Nephron progenitor cell (in vitro differentiated cells): ENCODE data around the gene SEMA3F.
A peak's percentile ranks its signal among the peaks of the same experiment; 100 is the strongest.

ENCODE experiments used
- DNase-seq: peaks from one replicate; pipeline ENCODE4 v3.0.0; 2021
- H3K27ac Mint-ChIP-seq: 2 replicates; pipeline ENCODE4 v1.8.0; 2021; ENCODE audit warnings: mild to moderate bottlenecking, moderate library complexity, mixed read lengths
- H3K27me3 Mint-ChIP-seq: 2 replicates; pipeline ENCODE4 v1.8.0; 2021; ENCODE audit warnings: mild to moderate bottlenecking, low read depth, mixed read lengths; ENCODE audit not compliant: poor library complexity
- H3K36me3 Mint-ChIP-seq: 2 replicates; pipeline ENCODE4 v1.8.0; 2021; ENCODE audit warnings: low read depth, mixed read lengths
- H3K4me1 Mint-ChIP-seq: 2 replicates; pipeline ENCODE4 v1.8.0; 2021; ENCODE audit warnings: mixed read lengths
- H3K4me3 Mint-ChIP-seq: 2 replicates; pipeline ENCODE4 v1.8.0; 2021; ENCODE audit warnings: mild to moderate bottlenecking, moderate library complexity, mixed read lengths
- H3K9me3 Mint-ChIP-seq: 2 replicates; pipeline ENCODE4 v1.8.0; 2021; ENCODE audit warnings: mild to moderate bottlenecking, moderate library complexity, mixed read lengths
- TF ChIP-seq, protein P1 (sequence below): fragments of 200-600 bp; sonication (generic); IDR thresholded peaks from 2 replicates; pipeline ENCODE4 v1.5.0; 2021; ENCODE audit warnings: antibody characterized with exemption

Gene SEMA3F

DNA sequence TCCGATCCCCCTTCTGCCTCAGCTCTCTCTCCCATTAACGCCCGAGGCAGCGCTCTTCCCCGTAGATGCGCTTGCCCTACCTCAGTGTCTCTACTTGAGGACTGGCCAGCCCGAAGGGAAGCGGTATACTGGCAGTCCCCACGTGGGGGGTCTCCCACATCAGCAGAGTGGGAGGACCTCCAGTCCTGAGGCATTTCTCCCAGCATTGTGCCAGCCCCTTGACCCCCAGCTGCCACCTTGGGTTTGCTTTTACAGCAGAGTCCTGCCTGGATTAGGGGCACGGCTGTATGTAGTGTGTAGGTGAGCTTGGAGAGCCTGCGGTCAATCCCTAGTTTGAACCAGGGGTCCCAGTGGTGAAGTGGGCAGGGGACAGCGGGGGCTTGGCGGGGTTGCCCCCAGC lies 767 bp downstream of the SEMA3F start:
- H3K27ac Mint-ChIP-seq, result peak overlapping the region; percentile 70
- H3K27me3 Mint-ChIP-seq, result peaks cover 10% of the 10 kb centered on the region
- peaks cover 81% of the 10 kb centered on the region for H3K4me1 Mint-ChIP-seq
- TF ChIP-seq, protein P1, sequence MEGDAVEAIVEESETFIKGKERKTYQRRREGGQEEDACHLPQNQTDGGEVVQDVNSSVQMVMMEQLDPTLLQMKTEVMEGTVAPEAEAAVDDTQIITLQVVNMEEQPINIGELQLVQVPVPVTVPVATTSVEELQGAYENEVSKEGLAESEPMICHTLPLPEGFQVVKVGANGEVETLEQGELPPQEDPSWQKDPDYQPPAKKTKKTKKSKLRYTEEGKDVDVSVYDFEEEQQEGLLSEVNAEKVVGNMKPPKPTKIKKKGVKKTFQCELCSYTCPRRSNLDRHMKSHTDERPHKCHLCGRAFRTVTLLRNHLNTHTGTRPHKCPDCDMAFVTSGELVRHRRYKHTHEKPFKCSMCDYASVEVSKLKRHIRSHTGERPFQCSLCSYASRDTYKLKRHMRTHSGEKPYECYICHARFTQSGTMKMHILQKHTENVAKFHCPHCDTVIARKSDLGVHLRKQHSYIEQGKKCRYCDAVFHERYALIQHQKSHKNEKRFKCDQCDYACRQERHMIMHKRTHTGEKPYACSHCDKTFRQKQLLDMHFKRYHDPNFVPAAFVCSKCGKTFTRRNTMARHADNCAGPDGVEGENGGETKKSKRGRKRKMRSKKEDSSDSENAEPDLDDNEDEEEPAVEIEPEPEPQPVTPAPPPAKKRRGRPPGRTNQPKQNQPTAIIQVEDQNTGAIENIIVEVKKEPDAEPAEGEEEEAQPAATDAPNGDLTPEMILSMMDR, result no peak
- H3K4me3 Mint-ChIP-seq, result peak overlapping the region; percentile 94
- peaks cover 14% of the 10 kb centered on the region for H3K36me3 Mint-ChIP-seq
- DNase-seq, result peak; percentile 37
- H3K9me3 Mint-ChIP-seq, result no peaks in the 10 kb centered on the region

DNA sequence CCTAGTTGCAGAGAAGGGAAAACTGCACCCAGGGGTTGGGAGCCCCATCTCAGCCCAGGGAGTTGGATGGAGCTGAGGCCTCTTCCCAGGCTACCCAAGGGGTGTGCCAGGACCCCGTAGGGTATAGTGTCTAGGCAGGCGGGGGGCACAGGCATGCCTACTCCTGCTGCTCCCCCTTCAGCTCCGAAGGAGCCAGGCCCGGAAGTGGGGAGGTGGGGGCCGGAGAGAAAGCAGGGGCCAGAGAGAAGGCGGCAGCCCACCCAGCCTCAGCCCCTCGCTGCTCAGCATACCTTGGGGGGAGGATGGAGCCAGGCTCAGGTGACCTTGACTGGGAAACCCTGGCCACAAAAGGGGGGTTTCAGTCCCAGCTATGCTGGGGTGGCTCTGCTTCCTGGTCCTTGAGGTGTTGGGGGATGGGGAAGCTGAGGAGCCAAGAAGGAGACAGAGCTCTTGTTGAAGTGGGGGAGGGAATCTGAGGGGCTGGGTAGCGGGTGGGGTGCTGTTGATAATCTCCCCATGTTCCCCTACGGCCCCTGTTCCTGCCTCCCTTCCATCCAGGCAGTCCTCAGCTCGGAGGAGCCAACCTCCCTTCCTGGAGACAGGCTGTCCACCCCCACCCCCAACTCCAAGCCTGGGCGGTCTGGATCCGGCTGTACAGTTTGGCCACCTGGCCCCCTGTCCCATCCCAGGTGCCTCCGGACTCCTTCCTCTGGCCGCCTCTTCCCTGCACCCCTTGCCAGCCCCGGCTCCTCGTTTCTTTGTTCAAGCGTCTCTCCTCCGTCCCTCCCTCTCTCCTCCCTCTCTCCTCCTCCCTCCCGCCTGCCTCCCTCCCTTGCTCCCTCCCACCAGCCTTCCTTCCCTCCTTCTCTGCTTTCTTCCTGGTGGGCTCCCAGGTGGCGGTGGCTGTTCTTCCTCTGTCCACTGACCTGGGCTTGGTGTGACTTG lies 1.7 kb downstream of the SEMA3F start:
- peaks cover 10% of the 10 kb centered on the region for H3K27me3 Mint-ChIP-seq
- H3K4me3 Mint-ChIP-seq, result peak overlapping the region; percentile 94
- peaks cover 81% of the 10 kb centered on the region for H3K4me1 Mint-ChIP-seq
- peaks cover 23% of the 10 kb centered on the region for H3K36me3 Mint-ChIP-seq
- TF ChIP-seq, protein P1, result no peak
- H3K27ac Mint-ChIP-seq, result no peak overlapping the region
- no peak for DNase-seq
- no peaks in the 10 kb centered on the region for H3K9me3 Mint-ChIP-seq

DNA sequence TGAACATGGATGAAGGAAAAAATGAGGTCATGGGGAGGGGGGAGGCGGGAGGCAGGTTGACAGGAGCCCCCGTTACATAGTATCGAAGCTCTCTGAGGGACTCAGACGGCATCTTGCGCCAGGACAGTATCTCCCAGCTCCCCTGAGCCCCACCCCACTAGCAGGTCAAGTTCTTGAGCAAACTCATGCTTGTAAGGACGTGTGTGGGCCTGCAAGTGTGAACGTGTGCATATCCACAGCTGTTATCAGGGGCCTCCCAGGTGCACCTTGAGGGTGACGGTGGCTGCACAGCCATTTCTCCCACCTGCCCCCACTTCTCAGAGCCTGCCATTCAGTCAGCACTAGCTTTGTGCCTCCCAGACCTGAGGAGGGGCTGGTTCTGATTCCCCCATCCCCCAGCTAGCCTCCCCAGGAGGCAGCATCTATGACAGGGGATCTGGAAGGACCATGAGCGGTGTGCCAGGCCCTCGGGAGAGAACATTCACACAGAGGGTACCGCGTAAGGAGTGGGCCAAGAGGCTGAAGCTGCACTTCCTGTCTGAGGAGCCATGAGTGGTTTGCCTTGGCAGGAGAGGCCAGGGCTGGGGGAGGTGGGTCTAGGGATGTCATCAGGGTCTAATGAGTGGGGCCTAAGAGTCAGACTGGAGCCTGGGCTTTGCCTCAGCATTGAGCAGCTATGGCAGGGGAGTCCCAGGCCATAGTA lies 2.9 kb downstream of the SEMA3F start:
- peak overlapping the region; percentile 85 for H3K27ac Mint-ChIP-seq
- TF ChIP-seq, protein P1, result no peak
- no peaks in the 10 kb centered on the region for H3K9me3 Mint-ChIP-seq
- peak overlapping the region; percentile 94 for H3K4me3 Mint-ChIP-seq
- H3K4me1 Mint-ChIP-seq, result peaks cover 81% of the 10 kb centered on the region
- peaks cover 10% of the 10 kb centered on the region for H3K27me3 Mint-ChIP-seq
- H3K36me3 Mint-ChIP-seq, result peaks cover 29% of the 10 kb centered on the region
- DNase-seq, result no peak

DNA sequence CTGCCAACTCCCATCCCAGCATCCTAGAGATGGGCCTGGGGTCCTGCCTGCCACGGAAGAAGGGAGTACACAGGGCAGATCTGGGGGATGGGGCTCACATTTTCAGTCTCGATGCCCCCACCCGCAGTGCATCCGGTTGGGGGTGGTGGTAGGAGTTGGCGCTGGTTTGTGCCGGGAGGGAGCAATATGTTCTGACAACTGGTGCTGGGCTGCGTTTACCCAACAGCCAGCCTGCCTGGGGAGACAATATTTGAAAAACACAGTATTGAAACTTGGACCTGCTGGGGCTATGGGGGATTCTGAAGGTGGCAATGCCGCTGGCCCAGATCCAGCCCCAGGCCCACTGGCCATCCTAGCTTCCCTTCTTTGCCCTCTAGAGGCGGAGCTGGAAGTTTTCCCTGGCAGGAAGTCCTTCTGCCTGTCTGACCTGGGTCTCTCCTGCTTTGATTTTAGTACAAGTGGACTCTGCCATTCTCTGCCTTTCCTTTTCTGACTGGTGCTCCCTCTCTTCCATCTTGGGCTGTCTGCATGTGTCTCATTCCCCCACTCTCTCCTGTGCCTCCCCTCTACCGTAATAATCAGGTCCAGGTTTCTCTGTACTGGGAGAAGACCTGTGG lies 3.5 kb downstream of the SEMA3F start:
- H3K27ac Mint-ChIP-seq, result peak overlapping the region; percentile 85
- peak overlapping the region; percentile 94 for H3K4me3 Mint-ChIP-seq
- H3K27me3 Mint-ChIP-seq, result peaks cover 4% of the 10 kb centered on the region
- peaks cover 81% of the 10 kb centered on the region for H3K4me1 Mint-ChIP-seq
- H3K9me3 Mint-ChIP-seq, result no peaks in the 10 kb centered on the region
- TF ChIP-seq, protein P1, result no peak
- no peak for DNase-seq
- H3K36me3 Mint-ChIP-seq, result peaks cover 34% of the 10 kb centered on the region

DNA sequence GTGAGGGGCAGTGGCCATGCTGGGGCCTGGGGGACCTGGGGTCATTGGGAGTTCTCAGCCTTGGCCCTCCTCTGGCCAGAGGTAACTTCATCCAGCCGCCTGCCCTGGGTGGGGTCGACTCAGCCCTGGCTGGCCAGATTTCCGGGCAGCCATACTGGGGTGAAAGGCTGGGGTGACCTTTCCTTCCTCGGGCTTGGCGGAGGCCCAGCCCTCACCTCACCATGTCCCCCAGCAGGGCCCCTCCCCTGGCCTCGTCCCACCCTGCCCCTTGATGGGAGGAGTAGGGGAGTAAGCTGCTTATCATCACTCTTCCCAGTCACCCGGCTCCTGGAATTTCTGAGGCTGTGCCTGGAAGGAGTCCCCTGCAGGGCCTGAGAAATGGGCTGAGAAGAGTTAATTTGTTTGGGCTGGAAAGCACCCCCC lies 5.4 kb downstream of the SEMA3F start:
- DNase-seq, result no peak
- H3K4me3 Mint-ChIP-seq, result no peak overlapping the region
- TF ChIP-seq, protein P1, result no peak
- peaks cover 44% of the 10 kb centered on the region for H3K36me3 Mint-ChIP-seq
- no peaks in the 10 kb centered on the region for H3K9me3 Mint-ChIP-seq
- H3K27me3 Mint-ChIP-seq, result no peaks in the 10 kb centered on the region
- H3K4me1 Mint-ChIP-seq, result peaks cover 92% of the 10 kb centered on the region
- H3K27ac Mint-ChIP-seq, result no peak overlapping the region
